ENCODE results near the gene DDX41.
"Not testable (repeated sequence)": the region's sequence is repeated elsewhere in the genome, so short reads cannot be mapped to it uniquely, and the experiment has no call there.

DDX41 gene

DNA sequence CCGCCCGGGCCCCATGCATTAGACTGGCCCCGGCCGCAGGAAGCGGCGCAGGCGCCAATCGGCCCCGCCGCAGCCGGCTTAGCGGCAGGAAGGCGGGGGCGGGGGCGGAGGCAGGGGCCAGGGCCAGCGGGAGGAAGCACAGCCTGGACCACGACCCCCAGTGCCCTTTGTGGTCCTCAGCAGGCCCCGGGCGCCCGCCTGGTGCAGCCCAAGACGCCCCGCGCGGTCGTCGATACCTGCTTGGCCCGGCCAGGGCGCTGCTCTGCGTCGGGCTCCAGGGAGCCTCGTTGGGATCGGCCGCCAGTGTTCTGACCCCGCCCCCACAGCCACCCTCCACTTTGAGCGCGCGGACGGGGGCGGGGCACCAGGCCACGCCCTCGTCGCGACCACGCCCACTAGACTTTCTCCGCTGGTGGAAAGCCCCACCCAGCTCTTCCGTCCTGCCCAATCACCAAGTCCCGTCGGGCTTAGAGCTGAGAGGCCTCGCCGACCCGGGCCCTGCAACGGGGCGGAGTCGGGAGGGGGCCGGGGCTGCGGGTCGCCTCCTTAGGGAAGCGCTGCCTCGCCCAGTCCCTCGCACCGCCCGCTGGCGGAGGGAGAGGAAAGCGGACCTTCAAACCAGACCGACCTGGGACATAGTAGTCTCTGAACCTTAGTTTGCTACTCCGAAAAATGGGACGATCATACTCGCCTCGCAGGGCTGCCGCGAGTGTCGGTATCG, 19.3 kb downstream of the DDX41 start, which contains the start of gene PDLIM7:
Gene PDLIM7 (minus strand): TSS at position 313 of the 721 bp plus-strand sequence. CDS start 1,092 bp downstream, outside the sequence.
- DNase-seq: peak; percentile 78

GRCh38 chr5:177496727-177497291, 20.0 kb downstream of the DDX41 start:
- no peak for DNase-seq

DNA sequence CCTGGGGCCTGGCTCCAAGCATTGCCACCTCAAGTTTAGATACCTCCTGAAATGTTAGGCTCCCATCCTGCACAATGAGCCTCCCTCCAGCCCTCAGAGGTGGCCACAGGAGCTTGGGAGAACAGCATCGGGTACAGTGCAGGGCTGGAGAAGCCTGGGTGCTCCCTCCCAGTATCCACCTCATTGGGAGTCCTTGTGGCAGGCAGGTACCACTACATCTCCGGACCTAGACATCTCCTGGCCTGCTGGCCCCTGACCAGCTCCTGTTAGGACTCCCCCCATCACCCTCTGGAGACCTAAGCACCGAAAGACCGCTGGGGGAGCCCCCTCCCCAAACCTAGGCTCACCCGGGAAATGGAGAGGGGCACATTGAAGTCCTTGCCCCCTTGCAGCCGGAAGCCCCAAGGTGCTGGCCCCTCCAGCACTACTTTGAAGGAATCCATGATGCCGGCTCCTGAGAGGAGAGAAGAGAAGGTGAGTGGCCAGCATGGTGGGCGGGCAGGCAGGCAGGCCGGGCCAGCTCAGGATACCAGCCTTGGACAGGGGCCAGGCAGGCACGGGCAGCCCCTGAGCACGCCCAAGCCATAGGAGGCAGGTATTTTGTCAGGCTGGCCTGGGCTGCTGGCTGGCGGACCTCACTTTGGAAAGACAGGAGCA, 20.6 kb downstream of the DDX41 start:
- DNase-seq: no peak

DNA sequence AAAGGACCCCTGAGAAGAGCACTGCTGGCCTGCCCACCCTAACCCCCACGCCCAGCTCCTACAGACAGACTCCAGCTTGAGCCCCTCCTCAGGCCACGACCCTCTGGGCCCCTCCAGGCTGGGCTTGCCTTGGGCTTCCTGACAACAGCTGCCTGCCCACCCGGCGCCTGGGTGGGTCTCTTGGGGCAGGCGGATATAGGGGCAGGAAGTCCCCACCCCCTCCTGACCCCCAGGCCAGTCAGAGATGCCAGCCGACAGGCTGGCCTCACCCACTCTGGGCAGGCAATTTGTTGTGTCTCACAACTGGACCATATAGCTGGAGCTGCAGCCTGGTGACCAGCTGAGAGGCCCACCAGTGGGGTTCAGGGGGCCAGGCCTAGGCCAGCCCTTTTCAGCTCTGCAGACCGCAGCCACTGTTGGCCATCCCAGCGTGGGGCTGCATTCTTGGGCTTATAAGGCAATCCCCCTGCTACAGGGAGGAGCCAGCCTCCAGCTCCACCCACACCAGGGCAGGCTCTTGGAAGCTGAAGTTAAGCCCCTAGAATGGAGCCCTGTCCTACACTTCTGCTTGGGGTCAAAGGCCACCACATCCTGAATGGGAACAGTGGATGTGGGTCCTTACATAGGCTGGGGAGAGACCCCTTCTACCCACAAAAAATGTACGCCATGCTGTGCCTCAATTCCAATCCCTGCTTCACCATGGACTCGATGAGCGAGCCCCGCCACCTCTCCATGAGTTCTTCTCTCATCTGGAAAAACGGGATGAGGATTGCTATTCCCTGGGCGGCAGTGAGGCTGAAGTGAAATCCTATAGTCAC, 21.3 kb downstream of the DDX41 start:
- DNase-seq: no peak

GRCh38 chr5:177494346-177495195, 22.2 kb downstream of the DDX41 start:
- no peak for DNase-seq

GRCh38 chr5:177493795-177494345, 22.9 kb downstream of the DDX41 start:
- DNase-seq: no peak

- no peak for DNase-seq
Observed at GRCh38 chr5:177492841-177493240, 23.9 kb downstream of the DDX41 start.

- no peak for DNase-seq
Observed at GRCh38 chr5:177491983-177492746, 24.6 kb downstream of the DDX41 start.

- no peak for DNase-seq
Observed at GRCh38 chr5:177491429-177491945, 25.3 kb downstream of the DDX41 start.

- no peak for DNase-seq
Observed at GRCh38 chr5:177490992-177491391, 25.8 kb downstream of the DDX41 start.

- DNase-seq: no peak
Observed at GRCh38 chr5:177490311-177490991, 26.3 kb downstream of the DDX41 start.

DNA sequence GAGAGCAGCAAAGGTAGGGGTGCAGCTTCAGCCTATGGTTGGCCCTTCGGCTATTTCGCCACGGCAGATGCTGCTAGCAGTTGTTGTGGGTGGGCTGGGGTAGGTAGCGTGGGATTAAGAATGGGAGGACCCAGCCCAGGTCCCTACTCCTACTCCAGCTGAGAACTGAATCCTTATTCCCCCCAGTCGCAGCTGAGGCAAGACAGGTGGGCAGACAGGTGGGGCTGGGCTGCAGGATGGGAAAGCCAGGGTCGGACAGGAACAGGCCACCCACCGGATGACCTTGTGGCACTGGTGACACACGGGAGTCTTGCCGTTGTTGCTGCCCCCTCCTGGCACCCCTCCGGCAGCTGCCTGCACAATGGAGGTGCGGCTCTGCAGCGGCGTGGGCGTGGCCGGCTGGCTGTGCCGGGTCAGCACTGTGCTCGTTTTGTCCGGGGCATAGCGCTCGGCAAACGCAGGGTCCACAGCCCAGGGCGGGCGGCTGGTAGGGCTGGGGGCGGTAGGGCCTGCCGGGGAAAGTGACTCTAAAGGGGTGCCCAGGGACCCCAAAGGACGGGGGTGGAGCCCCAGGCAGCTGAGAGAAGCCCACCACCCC, 27.5 kb downstream of the DDX41 start:
- DNase-seq: no peak

GRCh38 chr5:177487975-177488374, 28.8 kb downstream of the DDX41 start:
- DNase-seq: no peak

- no peak for DNase-seq
Observed at GRCh38 chr5:177487144-177487543, 29.6 kb downstream of the DDX41 start.

- DNase-seq: no peak
Observed at GRCh38 chr5:177486256-177486655, 30.5 kb downstream of the DDX41 start.

- DNase-seq: not testable (repeated sequence)
Observed at GRCh38 chr5:177485753-177486152, 31.0 kb downstream of the DDX41 start.

DNA sequence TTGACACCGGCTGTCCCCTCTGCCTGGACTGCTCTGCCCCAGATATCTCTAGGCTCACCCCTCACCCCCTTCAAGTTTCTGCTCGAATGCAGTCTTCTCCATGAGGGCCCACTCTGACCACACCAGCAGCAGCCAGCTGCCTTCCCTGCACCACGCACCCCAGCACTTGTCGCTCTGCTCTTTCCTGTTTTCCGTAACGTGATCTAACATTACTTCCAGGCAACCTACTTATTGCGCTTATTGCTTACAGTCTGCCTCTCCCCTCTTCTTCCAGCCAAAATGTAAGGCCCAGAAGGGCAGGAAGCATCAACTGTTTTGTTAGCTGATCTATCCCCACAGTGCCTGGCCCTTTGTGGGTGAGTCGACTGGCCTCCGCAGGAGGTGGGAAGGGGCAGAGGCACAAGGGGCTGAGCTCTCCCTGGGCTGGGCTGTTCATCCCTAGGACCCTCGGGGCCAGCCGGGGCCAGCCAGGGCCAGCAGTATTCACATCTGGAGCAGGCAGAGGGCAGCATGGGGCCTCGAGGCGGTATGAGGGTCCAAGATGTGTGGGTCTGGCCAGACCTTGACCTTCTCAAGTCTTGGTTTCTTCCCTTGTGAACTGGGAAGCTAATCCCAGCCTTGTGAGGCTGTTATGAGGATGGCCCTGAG, 31.7 kb downstream of the DDX41 start:
- DNase-seq: no peak

DNA sequence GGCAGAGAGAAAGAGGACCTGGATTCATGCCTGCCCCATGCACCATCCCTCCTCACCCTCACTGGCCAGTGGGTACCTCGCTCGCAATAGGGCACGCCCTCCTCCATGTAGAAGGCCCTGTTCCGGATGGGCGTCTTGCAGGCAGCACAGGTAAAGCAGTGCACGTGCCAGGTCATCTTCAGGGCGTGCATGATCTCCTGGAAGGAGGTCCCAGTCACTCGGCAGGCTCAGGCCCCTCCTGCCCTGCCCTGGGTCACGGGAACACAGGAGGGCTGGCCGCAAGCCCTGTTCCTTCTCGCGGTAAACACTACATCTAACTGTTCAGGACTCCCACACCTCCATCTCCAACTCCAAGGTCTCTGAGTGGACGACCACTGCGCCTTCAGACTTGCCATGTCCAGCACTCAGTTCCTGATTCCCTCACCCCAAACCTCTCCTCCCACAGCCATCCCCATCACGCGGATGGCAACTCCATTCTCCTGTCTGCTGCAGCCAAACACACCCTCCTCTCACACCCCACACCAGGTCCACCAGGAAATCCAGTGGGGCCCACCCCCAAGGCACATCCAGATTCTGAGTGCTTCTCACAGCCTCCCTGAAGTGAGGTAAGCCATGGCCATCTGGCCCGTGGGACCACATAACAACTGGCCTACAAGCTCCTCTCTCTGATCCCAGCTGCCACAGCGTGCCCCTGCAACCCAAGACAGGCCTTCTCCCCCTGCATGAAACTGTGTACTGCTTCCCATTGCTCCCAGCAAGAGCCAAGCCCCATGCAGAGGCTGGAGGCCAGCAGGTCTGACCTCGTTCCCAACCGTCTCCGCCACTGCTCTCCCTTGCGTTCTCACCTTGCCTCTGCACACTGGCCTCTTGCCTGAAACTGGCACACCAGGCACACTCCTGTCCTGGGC, 32.5 kb downstream of the DDX41 start:
- no peak for DNase-seq
